Measurements from ENCODE around the gene ITGAL. TPM values are rescaled to one million over a fixed set of nuclear protein-coding genes. Genes with fewer than 3 reads are reported as not detected.

ITGAL gene
- total and polyA plus RNA-seq, 2 of the 8 experiments (the other 6 are each of a cell fraction or from before 2014, with no cell fraction given) = not detected

- no peak overlapping the region for H3K23ac ChIP-seq (ENCODE audit: insufficient read length)
- H2AK5ac ChIP-seq (ENCODE audit: low read depth, low read length) = no peak overlapping the region
- no peak overlapping the region for H2BK15ac ChIP-seq (ENCODE audit: low read length)
- H4K5ac ChIP-seq (ENCODE audit: insufficient read length, low read depth, low read length) = no peak overlapping the region
- ChIA-PET POLR2A (ENCODE audit: partially characterized antibody) (interaction anchor here (1.6 to 8.4 kb wide), 2 partner anchors 14 to 20 kb away, joined by 5 to 121 read pairs; partner anchors contain the start of gene ZNF747), CTCF (ENCODE audit: partially characterized antibody) (interaction anchor here (0.8 to 2.0 kb wide), 2 partner anchors 20 to 59 kb away, joined by 3 to 7 read pairs; no protein-coding TSS in a partner anchor)
- H3K4me1 ChIP-seq (replicated peaks in 1 of 4; ENCODE audit: control insufficient read depth in 3 of 4, insufficient read depth in 4 of 4, low read length in 3 of 4) = peaks cover 0 to 5% (median 2%) of the 10 kb centered on the region in 4 experiments; a peak in 2 of 7 replicates
- H3K27ac ChIP-seq (ENCODE audit: low read depth, low read length) = no peak overlapping the region
- no peaks in the 10 kb centered on the region for H3K79me1 ChIP-seq (ENCODE audit: low read depth, low read length)
- no peak overlapping the region for H4K91ac ChIP-seq (replicated peaks; ENCODE audit: insufficient read length, low read length)
- H3K18ac ChIP-seq (ENCODE audit: extremely low read depth, low read length) = no peak overlapping the region
- H4K8ac ChIP-seq (ENCODE audit: extremely low read depth, insufficient read depth, low read length) = 0 out of 2 replicates have a peak overlapping the region, but pooled peaks have one; percentile 4
- FAIRE-seq = no peak
- 96% methylated on average over 60 of the region's 69 CpGs; no CpG with 5 or more reads in 1 of the 2 experiments for WGBS, 2 experiments (ENCODE audit: extremely low coverage in 1 of 2, insufficient coverage in 1 of 2, insufficient read length in 1 of 2, insufficient replicate concordance in 2 of 2, low coverage in 1 of 2, low lambda C conversion rate in 2 of 2, missing lambda C conversion rate in 1 of 2)
- H3K14ac ChIP-seq (ENCODE audit: insufficient read length) = no peak overlapping the region
- H3K79me2 ChIP-seq (ENCODE audit: control insufficient read depth in 1 of 2, insufficient read depth in 2 of 2, low read length in 2 of 2) = no peaks in the 10 kb centered on the region
- H3K9ac ChIP-seq (replicated peaks in 1 of 4; ENCODE audit: extremely low read depth in 1 of 4, low read depth in 3 of 4, low read length in 3 of 4) = no peak overlapping the region
- H2BK12ac ChIP-seq (ENCODE audit: low read depth, low read length) = no peak overlapping the region
- no peak overlapping the region for H3K4me3 ChIP-seq (ENCODE audit: extremely low read depth in 1 of 4, insufficient read depth in 2 of 4, low read depth in 3 of 4, low read length in 4 of 4)
- no peak overlapping the region for H2BK20ac ChIP-seq (ENCODE audit: low read length)
- no peak overlapping the region for H3K4me2 ChIP-seq (ENCODE audit: insufficient read depth in 1 of 2, low read depth in 2 of 2, low read length in 2 of 2)
- H2BK120ac ChIP-seq (replicated peaks; ENCODE audit: low read depth, low read length) = no peak overlapping the region
- H3K36me3 ChIP-seq (ENCODE audit: control insufficient read depth in 2 of 4, insufficient read depth in 4 of 4, low read length in 3 of 4) = peaks cover 3 to 8% (median 5%) of the 10 kb centered on the region in 4 experiments; a peak in 4 of 8 replicates
- no peak overlapping the region for H2AFZ ChIP-seq (ENCODE audit: low read length)
- H4K20me1 ChIP-seq (replicated peaks in 1 of 2; ENCODE audit: control insufficient read depth in 1 of 2, insufficient read depth in 2 of 2, low read length in 2 of 2) = peaks cover 0 to 4% of the 10 kb centered on the region in 2 experiments
- no peak for DNase-seq (ENCODE audit: low read depth in 1 of 2, low spot score in 2 of 2)
- H2BK5ac ChIP-seq (ENCODE audit: low read depth, low read length) = no peak overlapping the region
- H3K23me2 ChIP-seq (ENCODE audit: low read depth, low read length) = peaks cover 7% of the 10 kb centered on the region; the same call in 1 of the 2 replicates
- no peaks in the 10 kb centered on the region for H3K9me3 ChIP-seq (ENCODE audit: insufficient read depth in 2 of 2, low read depth in 1 of 2, low read length in 1 of 2)
- H3K4ac ChIP-seq (replicated peaks; ENCODE audit: insufficient read length, low read depth, low read length) = no peak overlapping the region
- no peak overlapping the region for H3K56ac ChIP-seq (replicated peaks; ENCODE audit: insufficient read length, low read depth, low read length)
- no peaks in the 10 kb centered on the region for H3K27me3 ChIP-seq (replicated peaks in 1 of 4; ENCODE audit: control insufficient read depth in 3 of 4, extremely low read depth in 1 of 4, insufficient read depth in 3 of 4, low read length in 3 of 4)
- TF ChIP-seq RNF2 (IDR thresholded peaks at IDR 0.05; ENCODE audit: borderline replicate concordance, low read depth, low read length, missing control alignments, poor library complexity, severe bottlenecking) (no peak), NANOG (IDR thresholded peaks at IDR 0.05; ENCODE audit: insufficient read depth, low read depth, low read length, poor library complexity, severe bottlenecking) (no peak), KDM4A (IDR thresholded peaks at IDR 0.05; ENCODE audit: low read depth, low read length, severe bottlenecking) (no peak), KDM1A (IDR thresholded peaks at IDR 0.05; ENCODE audit: borderline replicate concordance, low read length) (no peak), POLR2A (IDR thresholded peaks at IDR 0.05; ENCODE audit: control extremely low read depth in 1 of 2, low read depth in 2 of 2, low read length in 2 of 2) (no peak), SP1 (IDR thresholded peaks at IDR 0.05; ENCODE audit: low read depth, low read length) (no peak), ASH2L (IDR thresholded peaks at IDR 0.05; ENCODE audit: low read length) (no peak), MAFK (IDR thresholded peaks at IDR 0.05; ENCODE audit: low read depth, low read length) (no peak), ATF2 (IDR thresholded peaks at IDR 0.05; ENCODE audit: low read length) (no peak), CBX5 (IDR thresholded peaks at IDR 0.05; ENCODE audit: low read depth, low read length) (no peak)
These were observed 83.0 kb downstream of the ITGAL start for GRCh38 chr16:30555315-30556124.
